HG03060 (cell line): Measurements from ENCODE around the gene COX8C.
"Not testable (repeated sequence)": the region's sequence is repeated elsewhere in the genome, so short reads cannot be mapped to it uniquely, and the experiment has no call there.

Source experiments
- ATAC-seq: cut with Tn5 transposase; IDR thresholded peaks from one replicate; pipeline ENCODE4 v1.9.1; 2021; ENCODE audit warnings: low read depth, moderate number of reproducible peaks; ENCODE audit not compliant: unreplicated experiment

COX8C gene

GRCh38 chr14:93354873-93355272 lies 7.9 kb downstream of the COX8C start:
- ATAC-seq: not testable (repeated sequence)

- ATAC-seq: peak; percentile 10
Observed at GRCh38 chr14:93368996-93369712, 22.2 kb downstream of the COX8C start.

GRCh38 chr14:93369713-93370266 lies 22.8 kb downstream of the COX8C start:
- peak; percentile 75 for ATAC-seq

- peak; percentile 95 for ATAC-seq
Observed at GRCh38 chr14:93375673-93376156, 28.7 kb downstream of the COX8C start.

- ATAC-seq: no peak
Observed at GRCh38 chr14:93379831-93380230, 32.8 kb downstream of the COX8C start.

GRCh38 chr14:93381644-93382043 lies 34.7 kb downstream of the COX8C start:
- ATAC-seq: no peak

- ATAC-seq: not testable (repeated sequence)
Observed at GRCh38 chr14:93384256-93384655, 37.3 kb downstream of the COX8C start.

GRCh38 chr14:93395231-93395630 lies 48.2 kb downstream of the COX8C start:
- no peak for ATAC-seq

GRCh38 chr14:93396456-93396855 lies 49.5 kb downstream of the COX8C start:
- ATAC-seq: no peak
